Osteocyte (in vitro differentiated cells): ENCODE results near the gene NHP2. TPM values are rescaled to one million over a fixed set of nuclear protein-coding genes. Genes with fewer than 3 reads are reported as not detected.

Source experiments
- DNase-seq: peaks from one replicate; pipeline ENCODE4 v3.0.0; 2021; ENCODE audit warnings: mixed read lengths; ENCODE audit not compliant: unreplicated experiment; ENCODE audit errors: extremely low spot score
- H3K27ac Mint-ChIP-seq: one replicate; pipeline ENCODE4 v1.8.0; 2021; ENCODE audit warnings: mild to moderate bottlenecking, mixed read lengths; ENCODE audit not compliant: unreplicated experiment
- H3K27me3 Mint-ChIP-seq: one replicate; pipeline ENCODE4 v1.8.0; 2021; ENCODE audit warnings: mixed read lengths; ENCODE audit not compliant: unreplicated experiment
- H3K36me3 Mint-ChIP-seq: one replicate; pipeline ENCODE4 v1.8.0; 2021; ENCODE audit warnings: mixed read lengths; ENCODE audit not compliant: unreplicated experiment
- H3K4me1 Mint-ChIP-seq: one replicate; pipeline ENCODE4 v1.8.0; 2021; ENCODE audit warnings: mixed read lengths; ENCODE audit not compliant: unreplicated experiment
- H3K4me3 Mint-ChIP-seq: one replicate; pipeline ENCODE4 v1.8.0; 2021; ENCODE audit warnings: mild to moderate bottlenecking, moderate library complexity, mixed read lengths; ENCODE audit not compliant: unreplicated experiment
- H3K9me3 Mint-ChIP-seq: one replicate; pipeline ENCODE4 v1.8.0; 2021; ENCODE audit warnings: mixed read lengths; ENCODE audit not compliant: unreplicated experiment
- CTCF ChIP-seq: fragments of 200-600 bp; sonication (generic); IDR thresholded peaks from 2 replicates; pipeline ENCODE4 v1.5.0; 2021; ENCODE audit warnings: antibody characterized with exemption, mild to moderate bottlenecking, moderate library complexity
- total RNA-seq: library from RNA; stranded (reverse); gene quantifications from 2 replicates; pipeline ENCODE4 v1.2.1, GENCODE V29; 2021

Gene NHP2
- total RNA-seq, 1 donor from 2014 or later, result 94.2 TPM

GRCh38 chr5:178107756-178108310 is 45.9 kb downstream of the NHP2 start:
- Mint-ChIP-seq H3K9me3 (no peaks in the 10 kb centered on the region), H3K36me3 (no peaks in the 10 kb centered on the region), H3K4me3 (no peak overlapping the region), H3K27ac (no peak overlapping the region), H3K4me1 (peaks cover 8% of the 10 kb centered on the region), H3K27me3 (peaks cover 3% of the 10 kb centered on the region)
- TF ChIP-seq CTCF, result no peak
- no peak for DNase-seq

- Mint-ChIP-seq H3K27ac (no peak overlapping the region), H3K27me3 (no peaks in the 10 kb centered on the region), H3K36me3 (no peaks in the 10 kb centered on the region), H3K4me1 (peaks cover 6% of the 10 kb centered on the region), H3K9me3 (no peaks in the 10 kb centered on the region), H3K4me3 (no peak overlapping the region)
- DNase-seq, result no peak
- TF ChIP-seq CTCF, result no peak
Observed at GRCh38 chr5:178106556-178107239, 47.0 kb downstream of the NHP2 start.

- Mint-ChIP-seq H3K4me3 (no peak overlapping the region), H3K4me1 (peaks cover 6% of the 10 kb centered on the region), H3K27ac (no peak overlapping the region), H3K9me3 (no peaks in the 10 kb centered on the region), H3K27me3 (no peaks in the 10 kb centered on the region), H3K36me3 (no peaks in the 10 kb centered on the region)
- no peak for DNase-seq
- no peak for TF ChIP-seq CTCF
Observed at GRCh38 chr5:178106086-178106485, 47.6 kb downstream of the NHP2 start.

GRCh38 chr5:178104492-178104891 is 49.2 kb downstream of the NHP2 start:
- no peaks in the 10 kb centered on the region for H3K27me3 Mint-ChIP-seq
- H3K4me3 Mint-ChIP-seq, result no peak overlapping the region
- H3K27ac Mint-ChIP-seq, result no peak overlapping the region
- no peaks in the 10 kb centered on the region for H3K9me3 Mint-ChIP-seq
- H3K4me1 Mint-ChIP-seq, result peaks cover 6% of the 10 kb centered on the region
- TF ChIP-seq CTCF, result no peak
- no peaks in the 10 kb centered on the region for H3K36me3 Mint-ChIP-seq
- DNase-seq, result no peak

GRCh38 chr5:178103612-178104011 is 50.1 kb downstream of the NHP2 start:
- Mint-ChIP-seq H3K4me1 (peaks cover 2% of the 10 kb centered on the region), H3K36me3 (no peaks in the 10 kb centered on the region)
- TF ChIP-seq CTCF, result no peak

More at GRCh38 chr5:178103612-178104011, 50.1 kb downstream of the NHP2 start:
- H3K27ac Mint-ChIP-seq, result no peak overlapping the region
- H3K9me3 Mint-ChIP-seq, result no peaks in the 10 kb centered on the region
- no peak overlapping the region for H3K4me3 Mint-ChIP-seq
- DNase-seq, result no peak
- no peaks in the 10 kb centered on the region for H3K27me3 Mint-ChIP-seq

Other genes with a start within 250 kb of the NHP2 start
- gene PROP1, start 157.6 kb downstream of the NHP2 start, total RNA-seq, result not detected in 2 replicates
- 0.55 and 0.64 TPM in 2 replicates for gene N4BP3, start 40.4 kb downstream of the NHP2 start, total RNA-seq
- 38.8 and 39.5 TPM in 2 replicates for gene RMND5B, start 22.9 kb downstream of the NHP2 start, total RNA-seq
- gene GMCL2, start 33.5 kb upstream of the NHP2 start, total RNA-seq, result not detected in 2 replicates
- 128 and 131 TPM in 2 replicates for gene HNRNPAB, start 50.6 kb upstream of the NHP2 start, total RNA-seq
- gene PHYKPL, start 78.9 kb upstream of the NHP2 start, total RNA-seq, result 70.2 and 71.3 TPM in 2 replicates